Caco-2 (cell line): ENCODE results near the gene CLSTN2. TPM values are rescaled to one million over a fixed set of nuclear protein-coding genes. Genes with fewer than 3 reads are reported as not detected.

Source experiments
- BruUV-seq: library from RNA; stranded (reverse); fragments of 400-500 nt; replicated peaks from 2 replicates; lab custom pipeline; 2021; lab: Mats Ljungman, UMichigan
- CTCF ChIA-PET: fragments of 300-600 bp; sonication (Branson Sonifier 250); formaldehyde crosslinking; loops from one replicate; lab custom pipeline; 2022; ENCODE audit warnings: antibody characterized with exemption; lab: Charles Lee
- POLR2A ChIA-PET: fragments of 300-600 bp; sonication (Branson Sonifier 250); formaldehyde crosslinking; loops from one replicate; lab custom pipeline; 2022; ENCODE audit warnings: antibody characterized with exemption; lab: Charles Lee
- DNase-seq, 2 experiments: peaks; one replicate each; pipeline versions ENCODE4 v3.0.0 to v3.0.0-alpha.2; 2020 to 2022
- H3K27me3 ChIP-seq: replicated peaks from 2 replicates; pipeline ENCODE4 v1.6.0; 2011; ENCODE audit warnings: low read length; ENCODE audit not compliant: control insufficient read depth, insufficient read depth
- H3K36me3 ChIP-seq: 2 replicates; pipeline ENCODE4 v1.5.1; 2011; ENCODE audit warnings: low read length; ENCODE audit not compliant: control insufficient read depth, insufficient read depth
- H3K4me1 ChIP-seq: fragments of 250-450 bp; sonication (Bioruptor Pico); 2 replicates; pipeline ENCODE4 v1.5.1; 2020; ENCODE audit warnings: mild to moderate bottlenecking
- H3K4me3 ChIP-seq: 2 replicates; pipeline ENCODE4 v1.5.1; 2011; ENCODE audit warnings: low read depth, mild to moderate bottlenecking, control low read depth, low read length
- H3K9me3 ChIP-seq: fragments of 250-450 bp; sonication (Bioruptor Pico); 2 replicates; pipeline ENCODE4 v1.5.1; 2020; ENCODE audit warnings: mild to moderate bottlenecking, moderate library complexity
- H3K27ac Mint-ChIP-seq: one replicate; pipeline ENCODE4 v1.8.0; 2022; ENCODE audit warnings: mixed read lengths; ENCODE audit not compliant: unreplicated experiment
- H3K27me3 Mint-ChIP-seq: one replicate; pipeline ENCODE4 v1.8.0; 2022; ENCODE audit warnings: mixed read lengths; ENCODE audit not compliant: insufficient read depth, unreplicated experiment
- H3K36me3 Mint-ChIP-seq: one replicate; pipeline ENCODE4 v1.8.0; 2022; ENCODE audit warnings: mild to moderate bottlenecking, mixed read lengths; ENCODE audit not compliant: insufficient read depth, unreplicated experiment
- H3K4me1 Mint-ChIP-seq: one replicate; pipeline ENCODE4 v1.8.0; 2022; ENCODE audit warnings: low read depth, mixed read lengths; ENCODE audit not compliant: unreplicated experiment
- H3K4me3 Mint-ChIP-seq: one replicate; pipeline ENCODE4 v1.8.0; 2022; ENCODE audit warnings: mild to moderate bottlenecking, moderate library complexity, mixed read lengths; ENCODE audit not compliant: unreplicated experiment
- H3K9me3 Mint-ChIP-seq: one replicate; pipeline ENCODE4 v1.8.0; 2022; ENCODE audit warnings: mixed read lengths; ENCODE audit not compliant: unreplicated experiment
- CTCF ChIP-seq, 2 experiments: fragments of 200-600 bp in 1 of 2; IDR thresholded peaks; 1 replicate in 1 of 2; 2 replicates in 1 of 2; pipeline versions ENCODE4 v1.5.1 to v1.8.0; 2011 to 2022; ENCODE audit warnings: antibody characterized with exemption in 1 of 2, control low read depth in 1 of 2, inconsistent platforms in 1 of 2, low read depth in 1 of 2, low read length in 1 of 2, mild to moderate bottlenecking in 1 of 2, moderate library complexity in 1 of 2; ENCODE audit not compliant: insufficient read depth in 1 of 2, severe bottlenecking in 1 of 2, unreplicated experiment in 1 of 2
- intact Hi-C: fragments of 100-400 bp; cut with micrococcal nuclease; formaldehyde crosslinking; loops from one replicate; pipeline ENCODE4 v1.10.0; 2022; ENCODE audit not compliant: unreplicated experiment
- total RNA-seq: library from RNA; stranded (reverse); gene quantifications from 2 replicates; pipeline ENCODE4 v1.2.3, GENCODE V29; 2022

Gene CLSTN2
- total RNA-seq, 1 experiment from 2014 or later = 26.1 TPM

GRCh38 chr3:140035871-140036270, 100.9 kb downstream of the CLSTN2 start:
- Mint-ChIP-seq H3K36me3 (peaks cover 4% of the 10 kb centered on the region), H3K4me3 (no peak overlapping the region), H3K27me3 (peaks cover 13% of the 10 kb centered on the region), H3K9me3 (no peaks in the 10 kb centered on the region), H3K4me1 (no peaks in the 10 kb centered on the region), H3K27ac (no peak overlapping the region)
- TF ChIP-seq CTCF (IDR thresholded peaks at IDR 0.05; ENCODE audit: insufficient read depth in 1 of 2, low read depth in 1 of 2, low read length in 1 of 2, severe bottlenecking in 1 of 2, unreplicated experiment in 1 of 2) = no peak
- CTCF ChIA-PET = no interaction called here
- Histone ChIP-seq H3K4me1 (no peaks in the 10 kb centered on the region), H3K4me3 (no peak overlapping the region), H3K9me3 (no peaks in the 10 kb centered on the region), H3K27me3 (no peaks in the 10 kb centered on the region), H3K36me3 (no peaks in the 10 kb centered on the region)
- intact Hi-C loops = no loop called here
- BruUV-seq = no TSS peak
- POLR2A ChIA-PET = no interaction called here
- DNase-seq = no peak

DNA sequence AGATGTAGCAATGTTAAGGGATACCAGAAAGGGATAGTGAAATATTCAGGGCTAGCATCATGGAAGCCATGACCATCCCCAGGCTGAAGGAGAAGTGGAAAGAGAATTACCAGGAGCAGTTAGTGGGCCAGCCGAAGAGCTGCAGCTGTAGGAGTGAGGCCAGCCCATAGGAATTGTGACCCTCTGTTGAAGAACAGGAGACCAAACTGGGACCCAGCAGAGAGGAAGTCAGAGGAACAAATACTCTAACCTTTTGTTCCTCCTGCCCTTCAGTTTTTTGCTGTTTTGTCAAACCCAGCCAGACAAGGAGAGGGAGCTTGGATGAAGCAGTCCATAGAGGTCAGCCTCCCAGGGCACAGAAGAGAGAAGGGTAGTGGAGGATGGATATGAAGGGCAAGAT, 115.4 kb downstream of the CLSTN2 start:
- Mint-ChIP-seq H3K27ac (no peak overlapping the region), H3K27me3 (peaks cover 1% of the 10 kb centered on the region), H3K9me3 (no peaks in the 10 kb centered on the region), H3K4me1 (peaks cover 26% of the 10 kb centered on the region), H3K4me3 (no peak overlapping the region), H3K36me3 (peaks cover 5% of the 10 kb centered on the region)
- peaks cover 34% of the 10 kb centered on the region for H3K4me1 ChIP-seq
- intact Hi-C loops = no loop called here
- H3K27me3 ChIP-seq = no peaks in the 10 kb centered on the region
- ChIA-PET CTCF (interaction anchor here (0.7 kb wide), 1 partner anchor 68 kb away, joined by 3 read pairs; no protein-coding TSS in a partner anchor), POLR2A (no interaction called here)
- H3K36me3 ChIP-seq = no peaks in the 10 kb centered on the region
- DNase-seq = no peak
- H3K9me3 ChIP-seq = no peaks in the 10 kb centered on the region
- no peak for TF ChIP-seq CTCF (IDR thresholded peaks at IDR 0.05; ENCODE audit: insufficient read depth in 1 of 2, low read depth in 1 of 2, low read length in 1 of 2, severe bottlenecking in 1 of 2, unreplicated experiment in 1 of 2)
- no TSS peak for BruUV-seq
- H3K4me3 ChIP-seq = no peak overlapping the region

GRCh38 chr3:140051019-140051957, 116.3 kb downstream of the CLSTN2 start:
- H3K27me3 ChIP-seq = no peaks in the 10 kb centered on the region
- TF ChIP-seq CTCF (IDR thresholded peaks at IDR 0.05; ENCODE audit: insufficient read depth in 1 of 2, low read depth in 1 of 2, low read length in 1 of 2, severe bottlenecking in 1 of 2, unreplicated experiment in 1 of 2) = peak in 1 of 2 experiments; percentile 54
- H3K4me3 ChIP-seq = no peak overlapping the region
- no peak overlapping the region for H3K4me3 Mint-ChIP-seq
- intact Hi-C loops = loop anchor here (1.0 kb wide), 2 partner anchors 69 to 487 kb away; no protein-coding TSS in a partner anchor
- H3K4me1 ChIP-seq = peaks cover 41% of the 10 kb centered on the region
- POLR2A ChIA-PET = no interaction called here
- peak in 1 of 2 experiments; percentile 34 for DNase-seq
- H3K27ac Mint-ChIP-seq = peak overlapping the region; percentile 50
- no peaks in the 10 kb centered on the region for H3K27me3 Mint-ChIP-seq
- H3K9me3 Mint-ChIP-seq = no peaks in the 10 kb centered on the region
- H3K36me3 ChIP-seq = no peaks in the 10 kb centered on the region
- no peaks in the 10 kb centered on the region for H3K9me3 ChIP-seq
- peaks cover 5% of the 10 kb centered on the region for H3K36me3 Mint-ChIP-seq
- H3K4me1 Mint-ChIP-seq = peaks cover 34% of the 10 kb centered on the region
- CTCF ChIA-PET = interaction anchor here (0.7 kb wide), 1 partner anchor 69 kb away, joined by 3 read pairs; no protein-coding TSS in a partner anchor
- no TSS peak for BruUV-seq
